ENCODE measurements around the gene COMTD1.

COMTD1 gene

GRCh38 chr10:75234683-75235374 is 928 bp downstream of the COMTD1 start:
- H3K36me3 ChIP-seq (ENCODE audit: control insufficient read depth, insufficient read depth, low read length): peaks cover 10% of the 10 kb centered on the region
- WGBS (ENCODE audit: extremely low coverage, insufficient coverage, low lambda C conversion rate): no CpG with 5 or more reads among the region's 62 CpGs

GRCh38 chr10:75234017-75234682 is 1.6 kb downstream of the COMTD1 start:
- no CpG with 5 or more reads among the region's 48 CpGs for WGBS (ENCODE audit: extremely low coverage, insufficient coverage, low lambda C conversion rate)
- H3K79me1 ChIP-seq (ENCODE audit: low read length): peaks cover 5% of the 10 kb centered on the region
- no peak overlapping the region for H2BK120ac ChIP-seq (ENCODE audit: low read depth, low read length)
- peaks cover 10% of the 10 kb centered on the region for H3K36me3 ChIP-seq (ENCODE audit: control insufficient read depth, insufficient read depth, low read length)
- H3K27me3 ChIP-seq (ENCODE audit: insufficient read depth, low read length, poor library complexity): no peaks in the 10 kb centered on the region
- no peak overlapping the region for H4K5ac ChIP-seq (ENCODE audit: low read length)
- peak overlapping the region; percentile 76 for H2BK5ac ChIP-seq (ENCODE audit: low read length)
- peak overlapping the region; percentile 90 for H3K56ac ChIP-seq (ENCODE audit: low read length)
- H2BK15ac ChIP-seq (replicated peaks; ENCODE audit: low read depth): no peak overlapping the region
- peaks cover 7% of the 10 kb centered on the region for H3K4me1 ChIP-seq (ENCODE audit: control insufficient read depth, low read depth, low read length)
- peaks cover under 1% of the 10 kb centered on the region for H3K79me2 ChIP-seq (ENCODE audit: control insufficient read depth, insufficient read depth, low read length)
- no peak overlapping the region for H2AK5ac ChIP-seq (ENCODE audit: low read length)
- no peak overlapping the region for H4K8ac ChIP-seq (ENCODE audit: low read depth, low read length)
- peak overlapping the region; percentile 24 for H3K27ac ChIP-seq (ENCODE audit: low read depth, low read length)
- H3K23ac ChIP-seq (ENCODE audit: low read length): no peak overlapping the region
- H3K4me3 ChIP-seq (ENCODE audit: low read length): peak overlapping the region; percentile 50
- H3K18ac ChIP-seq (ENCODE audit: low read length): no peak overlapping the region
- peak overlapping the region; percentile 82 for H3K9ac ChIP-seq (ENCODE audit: low read length)
- DNase-seq: peak; percentile 98
- peak overlapping the region; percentile 39 for H3K4ac ChIP-seq (ENCODE audit: low read depth, low read length)
- peak overlapping the region; percentile 90 for H3K4me2 ChIP-seq (ENCODE audit: low read length)

More at GRCh38 chr10:75234683-75235374, 928 bp downstream of the COMTD1 start:
- Histone ChIP-seq H3K4ac (ENCODE audit: low read depth, low read length) (no peak overlapping the region), H4K8ac (ENCODE audit: low read depth, low read length) (no peak overlapping the region), H2BK120ac (ENCODE audit: low read depth, low read length) (no peak overlapping the region), H3K4me1 (ENCODE audit: control insufficient read depth, low read depth, low read length) (peaks cover 7% of the 10 kb centered on the region), H3K23ac (ENCODE audit: low read length) (peak overlapping the region; percentile 86), H3K4me2 (ENCODE audit: low read length) (peak overlapping the region; percentile 90), H4K5ac (ENCODE audit: low read length) (no peak overlapping the region), H3K9ac (ENCODE audit: low read length) (peak overlapping the region; percentile 82), H3K27ac (ENCODE audit: low read depth, low read length) (peak overlapping the region; percentile 24), H2BK15ac (replicated peaks; ENCODE audit: low read depth) (no peak overlapping the region), H3K79me2 (ENCODE audit: control insufficient read depth, insufficient read depth, low read length) (no peaks in the 10 kb centered on the region), H3K4me3 (ENCODE audit: low read length) (peak overlapping the region; percentile 50), H3K56ac (ENCODE audit: low read length) (peak overlapping the region; percentile 90), H3K79me1 (ENCODE audit: low read length) (peaks cover 5% of the 10 kb centered on the region), H2AK5ac (ENCODE audit: low read length) (no peak overlapping the region), H3K18ac (ENCODE audit: low read length) (peak overlapping the region; percentile 13), H3K27me3 (ENCODE audit: insufficient read depth, low read length, poor library complexity) (no peaks in the 10 kb centered on the region), H2BK5ac (ENCODE audit: low read length) (no peak overlapping the region)
- peak; percentile 90 for DNase-seq

GRCh38 chr10:75233444-75234016 is 2.2 kb downstream of the COMTD1 start:
- Histone ChIP-seq H4K5ac (ENCODE audit: low read length) (no peak overlapping the region), H3K27ac (ENCODE audit: low read depth, low read length) (peak overlapping the region; percentile 18), H2BK5ac (ENCODE audit: low read length) (peak overlapping the region; percentile 76), H3K4me1 (ENCODE audit: control insufficient read depth, low read depth, low read length) (peaks cover 7% of the 10 kb centered on the region), H2AK5ac (ENCODE audit: low read length) (peak overlapping the region; percentile 33), H3K79me1 (ENCODE audit: low read length) (peaks cover 6% of the 10 kb centered on the region), H2BK120ac (ENCODE audit: low read depth, low read length) (no peak overlapping the region), H3K56ac (ENCODE audit: low read length) (peak overlapping the region; percentile 78), H4K8ac (ENCODE audit: low read depth, low read length) (no peak overlapping the region), H3K23ac (ENCODE audit: low read length) (no peak overlapping the region), H3K4ac (ENCODE audit: low read depth, low read length) (peak overlapping the region; percentile 39), H2BK15ac (replicated peaks; ENCODE audit: low read depth) (no peak overlapping the region), H3K4me3 (ENCODE audit: low read length) (no peak overlapping the region), H3K27me3 (ENCODE audit: insufficient read depth, low read length, poor library complexity) (no peaks in the 10 kb centered on the region), H3K18ac (ENCODE audit: low read length) (no peak overlapping the region), H3K4me2 (ENCODE audit: low read length) (peak overlapping the region; percentile 70), H3K36me3 (ENCODE audit: control insufficient read depth, insufficient read depth, low read length) (peaks cover 12% of the 10 kb centered on the region), H3K9ac (ENCODE audit: low read length) (peak overlapping the region; percentile 82), H3K79me2 (ENCODE audit: control insufficient read depth, insufficient read depth, low read length) (peaks cover 6% of the 10 kb centered on the region)
- whole genome bisulfite sequencing (ENCODE audit: extremely low coverage, insufficient coverage, low lambda C conversion rate): no CpG with 5 or more reads among the region's 14 CpGs
- DNase-seq: peak; percentile 75

DNA sequence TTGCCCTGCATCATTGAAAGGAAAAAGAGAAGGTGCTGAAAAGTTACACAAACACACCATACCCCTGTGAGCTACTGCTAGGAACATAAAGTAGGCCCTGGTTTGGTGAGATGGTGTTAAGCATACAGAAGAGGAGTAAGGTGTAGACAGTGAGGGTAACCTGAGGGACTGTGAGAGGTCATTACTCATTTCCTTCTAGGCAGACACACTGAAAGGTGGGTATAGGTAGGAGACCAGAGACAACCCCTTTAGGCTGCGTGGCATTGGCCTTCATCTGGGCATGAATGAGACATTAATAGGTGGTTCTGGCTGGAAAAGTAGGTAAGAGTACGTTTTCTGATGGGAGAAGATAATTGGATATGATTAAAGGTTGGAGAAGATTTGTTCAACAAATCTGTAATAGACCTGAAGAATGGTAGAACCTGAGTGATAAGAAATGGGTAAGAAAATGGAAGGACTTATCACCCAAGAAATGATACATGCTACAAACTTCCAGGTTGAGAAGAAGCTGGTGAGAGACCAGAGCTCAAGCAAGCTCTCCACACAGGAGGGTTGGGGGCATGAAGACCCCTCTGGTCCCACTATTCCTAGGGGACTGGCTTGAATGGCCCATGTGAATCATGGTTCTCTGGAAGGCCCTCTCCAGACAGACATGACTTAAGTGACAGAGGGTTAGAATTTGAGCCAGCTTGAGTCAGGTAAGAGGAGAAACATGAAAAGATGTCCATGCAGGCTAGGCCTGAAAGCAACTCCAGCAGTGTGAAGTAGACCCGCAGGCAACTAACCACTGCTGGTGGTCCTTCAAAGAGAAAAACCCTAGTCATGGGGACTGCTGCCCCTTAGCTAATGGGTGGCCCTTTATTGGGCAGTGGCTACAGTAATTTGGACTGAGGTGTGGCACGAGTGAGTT is 3.8 kb downstream of the COMTD1 start:
- Histone ChIP-seq H3K79me2 (ENCODE audit: control insufficient read depth, insufficient read depth, low read length) (peaks cover 18% of the 10 kb centered on the region), H2BK15ac (replicated peaks; ENCODE audit: low read depth) (no peak overlapping the region), H4K8ac (ENCODE audit: low read depth, low read length) (no peak overlapping the region), H2BK120ac (ENCODE audit: low read depth, low read length) (no peak overlapping the region), H3K4me2 (ENCODE audit: low read length) (no peak overlapping the region), H3K79me1 (ENCODE audit: low read length) (peaks cover 6% of the 10 kb centered on the region), H3K4me1 (ENCODE audit: control insufficient read depth, low read depth, low read length) (peaks cover 8% of the 10 kb centered on the region), H3K9ac (ENCODE audit: low read length) (no peak overlapping the region), H3K27me3 (ENCODE audit: insufficient read depth, low read length, poor library complexity) (no peaks in the 10 kb centered on the region), H2AK5ac (ENCODE audit: low read length) (no peak overlapping the region), H3K4ac (ENCODE audit: low read depth, low read length) (no peak overlapping the region), H3K4me3 (ENCODE audit: low read length) (no peak overlapping the region), H3K36me3 (ENCODE audit: control insufficient read depth, insufficient read depth, low read length) (peaks cover 12% of the 10 kb centered on the region), H2BK5ac (ENCODE audit: low read length) (no peak overlapping the region), H4K5ac (ENCODE audit: low read length) (no peak overlapping the region), H3K23ac (ENCODE audit: low read length) (no peak overlapping the region), H3K27ac (ENCODE audit: low read depth, low read length) (no peak overlapping the region), H3K56ac (ENCODE audit: low read length) (no peak overlapping the region), H3K18ac (ENCODE audit: low read length) (no peak overlapping the region)
- no peak for DNase-seq
- 100% methylated on average over 1 of the region's 4 CpGs for WGBS (ENCODE audit: extremely low coverage, insufficient coverage, low lambda C conversion rate)

GRCh38 chr10:75230600-75231038 is 5.1 kb downstream of the COMTD1 start:
- Histone ChIP-seq H3K4ac (ENCODE audit: low read depth, low read length) (no peak overlapping the region), H3K18ac (ENCODE audit: low read length) (no peak overlapping the region), H3K4me2 (ENCODE audit: low read length) (no peak overlapping the region), H3K23ac (ENCODE audit: low read length) (no peak overlapping the region), H3K56ac (ENCODE audit: low read length) (no peak overlapping the region), H3K4me3 (ENCODE audit: low read length) (no peak overlapping the region), H3K27ac (ENCODE audit: low read depth, low read length) (no peak overlapping the region), H2BK5ac (ENCODE audit: low read length) (no peak overlapping the region), H3K79me2 (ENCODE audit: control insufficient read depth, insufficient read depth, low read length) (peaks cover 29% of the 10 kb centered on the region), H2BK120ac (ENCODE audit: low read depth, low read length) (no peak overlapping the region), H3K9ac (ENCODE audit: low read length) (no peak overlapping the region), H4K8ac (ENCODE audit: low read depth, low read length) (no peak overlapping the region), H2BK15ac (replicated peaks; ENCODE audit: low read depth) (no peak overlapping the region), H2AK5ac (ENCODE audit: low read length) (no peak overlapping the region), H3K27me3 (ENCODE audit: insufficient read depth, low read length, poor library complexity) (no peaks in the 10 kb centered on the region), H4K5ac (ENCODE audit: low read length) (no peak overlapping the region), H3K79me1 (ENCODE audit: low read length) (peaks cover 6% of the 10 kb centered on the region), H3K4me1 (ENCODE audit: control insufficient read depth, low read depth, low read length) (peaks cover 11% of the 10 kb centered on the region), H3K36me3 (ENCODE audit: control insufficient read depth, insufficient read depth, low read length) (peaks cover 12% of the 10 kb centered on the region)
- WGBS (ENCODE audit: extremely low coverage, insufficient coverage, low lambda C conversion rate): no CpG with 5 or more reads among the region's 5 CpGs
- DNase-seq: peak; percentile 91

Measured in mesendoderm (in vitro differentiated cells).